Left kidney (tissue), 2 donors: ENCODE measurements around the gene FUCA2. TPM values are rescaled to one million over a fixed set of nuclear protein-coding genes. Genes with fewer than 3 reads are reported as not detected.
"Not testable (repeated sequence)": the region's sequence is repeated elsewhere in the genome, so short reads cannot be mapped to it uniquely, and the experiment has no call there.

ENCODE experiments used
- DNase-seq: peaks from one replicate; pipeline ENCODE4 v3.0.0-alpha.2; 2013
- polyA plus RNA-seq: library from polyadenylated mRNA; unstranded; fragments of 120-200 nt; gene quantifications from one replicate; pipeline ENCODE4 v1.2.1, GENCODE V29; 2013; ENCODE audit not compliant: insufficient read length

The FUCA2 gene
- polyA plus RNA-seq, 1 donor, result 77.7 TPM

GRCh38 chr6:143505111-143505510 lies 6.4 kb downstream of the FUCA2 start:
- no peak for DNase-seq

DNA sequence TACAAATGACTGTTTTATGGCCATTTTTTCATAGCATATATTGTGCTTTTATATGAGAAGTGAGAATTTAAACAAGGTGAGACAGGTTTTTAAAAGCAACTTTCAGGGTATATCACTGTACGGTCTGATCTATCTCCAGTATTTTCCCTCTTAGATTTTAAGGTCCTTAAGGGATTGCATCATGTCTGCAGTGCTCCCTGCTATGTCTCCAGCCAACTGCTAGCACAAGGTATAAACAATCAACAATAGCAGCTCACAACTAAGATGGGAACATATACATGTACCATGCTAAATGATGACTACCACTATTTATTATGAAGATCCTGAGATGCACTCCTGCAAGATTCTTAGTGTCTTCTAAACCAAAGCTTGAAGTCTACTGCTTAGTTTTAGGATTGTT lies 7.2 kb downstream of the FUCA2 start:
- DNase-seq, result no peak

DNA sequence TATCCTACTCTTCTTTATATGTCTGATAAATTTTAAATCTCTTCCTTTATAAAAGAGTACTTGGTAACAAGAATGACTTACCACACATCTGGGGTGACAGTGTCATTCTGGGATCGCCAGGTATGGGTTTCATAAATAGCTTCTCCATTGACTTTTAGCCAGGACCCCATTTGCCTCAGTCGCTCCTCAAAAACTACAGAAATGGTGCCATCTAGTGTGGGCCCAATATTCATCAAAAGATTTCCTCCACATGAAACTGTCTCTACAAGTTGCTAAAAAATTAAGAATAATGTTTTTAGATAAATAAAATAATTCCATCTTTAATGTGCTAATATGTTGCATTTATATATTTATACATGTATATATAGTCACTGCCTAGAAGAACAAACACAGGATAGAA lies 9.7 kb downstream of the FUCA2 start:
- DNase-seq, result no peak

DNA sequence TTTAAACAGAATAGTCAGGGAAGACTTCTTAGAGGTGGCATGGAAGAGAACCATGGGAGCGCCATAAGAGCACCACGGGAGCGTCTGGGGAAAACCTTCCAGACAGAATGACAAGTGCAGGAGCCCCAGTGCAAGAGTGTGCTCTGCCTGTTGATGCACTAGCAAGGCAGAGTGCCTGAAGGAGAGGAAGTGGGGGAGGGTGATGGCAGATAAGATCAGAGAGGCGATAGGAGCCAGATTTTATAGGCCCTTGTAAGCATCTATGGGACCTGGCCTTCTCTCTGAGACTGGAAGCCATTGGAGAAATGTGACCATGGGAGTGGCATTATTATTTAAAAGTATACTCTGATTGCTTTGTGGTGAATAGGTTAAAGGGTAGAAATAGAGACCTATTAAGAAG lies 13.1 kb downstream of the FUCA2 start:
- DNase-seq, result no peak

DNA sequence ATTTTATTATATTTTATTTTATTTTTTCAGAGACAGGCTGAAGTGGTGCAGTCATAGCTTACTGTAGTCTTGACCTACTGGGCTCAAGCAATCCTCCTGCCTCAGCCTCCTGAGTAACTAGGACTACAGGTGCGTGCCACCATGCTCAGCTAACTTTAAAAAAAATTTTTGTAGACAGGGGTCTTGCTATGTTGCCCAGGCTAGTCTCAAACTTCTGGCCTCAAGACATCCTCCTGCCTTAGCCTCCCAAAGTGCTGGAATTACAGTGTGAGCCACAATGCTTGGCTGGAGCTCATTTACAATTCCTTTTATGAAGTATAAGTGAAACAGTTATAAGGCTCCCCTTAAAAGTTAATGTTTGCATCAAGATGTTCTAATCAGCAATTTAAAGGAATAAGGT lies 14.5 kb downstream of the FUCA2 start:
- no peak for DNase-seq

DNA sequence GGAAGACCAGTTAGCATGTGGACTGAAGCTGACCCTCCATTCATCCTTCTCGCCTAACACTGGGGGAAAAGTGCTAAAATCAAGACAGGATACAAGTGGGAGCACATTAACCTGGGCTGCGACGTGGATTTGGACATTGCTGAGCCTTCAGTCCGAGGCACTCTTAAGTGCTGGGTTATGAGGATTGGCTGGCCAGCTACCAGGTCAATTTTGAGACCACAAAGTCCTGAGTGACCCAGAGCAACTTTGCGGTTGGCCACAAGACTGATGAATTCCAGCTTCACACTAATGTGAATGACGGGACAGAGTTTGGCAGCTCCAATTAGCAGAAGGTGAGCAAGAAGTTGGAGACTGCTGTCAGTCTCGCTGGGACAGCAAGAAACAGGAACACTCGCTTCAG lies 20.7 kb downstream of the FUCA2 start:
- no peak for DNase-seq

DNA sequence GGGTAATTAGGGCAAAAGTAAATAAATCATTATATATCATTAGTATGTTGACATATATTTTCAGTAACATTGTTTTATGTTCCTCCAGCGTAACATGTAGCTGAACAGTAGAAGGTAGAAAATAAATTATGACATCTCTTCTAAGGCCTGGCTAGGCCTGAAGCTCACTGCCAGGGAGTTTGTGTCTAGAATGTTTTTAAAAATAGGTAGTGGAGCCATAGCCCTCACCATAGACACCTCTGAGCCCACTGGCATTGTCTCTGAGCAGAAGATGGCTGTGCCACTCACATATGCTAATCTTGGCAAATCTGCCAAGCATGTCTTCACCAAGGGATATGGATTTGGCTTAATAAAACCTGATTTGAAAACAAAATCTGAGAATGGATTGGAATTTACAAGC lies 21.3 kb downstream of the FUCA2 start:
- no peak for DNase-seq

- no peak for DNase-seq
These were observed 24.8 kb downstream of the FUCA2 start for GRCh38 chr6:143486752-143487151.

GRCh38 chr6:143485967-143486366 lies 25.6 kb downstream of the FUCA2 start:
- no peak for DNase-seq

DNA sequence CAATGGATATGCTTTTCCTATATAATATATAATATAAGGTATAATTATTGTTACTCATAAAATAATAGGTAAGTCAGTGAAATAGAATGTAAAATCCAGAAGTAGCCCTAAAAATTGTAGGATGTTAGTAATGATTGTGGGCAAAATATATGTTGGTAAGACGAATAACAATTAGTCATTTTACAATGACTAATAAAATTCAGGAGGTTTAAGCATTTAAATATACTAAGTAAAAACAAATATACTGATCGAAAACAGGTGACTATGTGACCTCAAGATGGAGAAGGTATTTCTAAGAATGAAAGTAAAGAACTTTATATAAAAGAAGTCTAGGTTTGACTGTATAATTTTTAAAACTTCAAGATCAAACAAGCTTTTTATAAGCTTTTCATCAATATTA lies 28.9 kb downstream of the FUCA2 start:
- DNase-seq, result no peak

DNA sequence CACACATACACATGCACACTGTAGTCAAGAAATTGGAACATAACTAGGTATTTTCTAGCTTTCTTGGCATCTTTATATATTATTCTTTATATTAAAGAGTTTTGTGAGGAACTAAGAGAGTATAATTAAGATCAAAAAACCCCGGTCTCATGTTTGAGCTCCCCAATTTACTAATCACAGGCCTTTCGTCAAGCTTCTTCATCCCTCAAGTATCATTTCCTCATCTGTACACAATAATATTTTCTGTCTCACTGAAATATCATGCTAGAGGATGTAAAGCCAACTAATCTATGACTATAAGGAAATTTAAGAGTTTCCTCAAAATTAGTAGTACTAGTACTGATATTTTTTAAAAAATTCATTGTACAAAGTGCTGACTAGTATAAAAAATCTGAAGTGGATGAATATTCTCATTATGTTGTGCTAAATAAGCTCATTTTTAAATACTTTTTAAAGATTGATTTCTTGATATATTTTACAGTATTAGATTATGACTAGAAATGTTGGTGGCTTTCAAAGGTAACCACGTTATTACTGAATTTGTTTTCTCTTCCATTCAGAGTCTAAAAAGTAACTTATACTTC lies 32.9 kb downstream of the FUCA2 start:
- no peak for DNase-seq

DNA sequence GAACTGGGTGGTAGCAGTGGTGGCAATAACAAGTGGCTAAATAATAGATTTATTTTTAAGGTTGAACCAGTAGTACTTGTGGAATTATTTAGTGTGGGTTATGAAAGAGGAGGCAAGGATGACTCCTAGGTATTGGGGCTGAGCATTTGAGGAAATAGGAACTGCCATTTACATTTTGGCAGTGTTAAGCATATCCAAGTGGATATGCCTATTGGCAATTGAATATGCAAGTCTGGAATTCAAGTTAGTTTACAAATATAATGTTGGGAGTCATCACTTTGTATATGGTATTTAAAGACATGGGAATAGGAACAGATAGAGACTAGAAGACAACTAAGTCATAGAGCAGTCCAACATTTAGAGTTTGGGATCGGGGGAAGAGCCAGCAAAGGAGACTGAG lies 35.0 kb downstream of the FUCA2 start:
- DNase-seq, result no peak

DNA sequence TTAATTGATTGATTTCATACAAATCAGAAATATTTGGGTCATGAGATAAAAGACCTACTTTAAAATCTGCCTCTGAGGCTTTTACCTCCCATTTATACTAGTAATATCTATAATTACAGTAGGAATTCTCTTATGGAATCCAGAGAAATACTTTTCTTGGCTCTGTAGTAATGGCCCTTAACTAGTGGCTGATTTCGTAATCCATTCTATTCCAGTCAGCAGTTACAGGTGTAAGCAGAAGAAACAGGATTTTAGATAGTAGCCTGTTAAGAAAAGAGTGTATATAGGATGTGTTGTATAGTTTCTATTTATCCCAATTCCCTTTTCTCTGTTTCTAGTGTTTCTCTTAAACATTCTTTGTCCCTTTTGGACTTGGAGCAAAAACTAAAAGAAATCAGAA lies 39.7 kb downstream of the FUCA2 start:
- no peak for DNase-seq

GRCh38 chr6:143468823-143469222 lies 42.7 kb downstream of the FUCA2 start:
- DNase-seq, result not testable (repeated sequence)

GRCh38 chr6:143468026-143468425 lies 43.5 kb downstream of the FUCA2 start:
- DNase-seq, result no peak

DNA sequence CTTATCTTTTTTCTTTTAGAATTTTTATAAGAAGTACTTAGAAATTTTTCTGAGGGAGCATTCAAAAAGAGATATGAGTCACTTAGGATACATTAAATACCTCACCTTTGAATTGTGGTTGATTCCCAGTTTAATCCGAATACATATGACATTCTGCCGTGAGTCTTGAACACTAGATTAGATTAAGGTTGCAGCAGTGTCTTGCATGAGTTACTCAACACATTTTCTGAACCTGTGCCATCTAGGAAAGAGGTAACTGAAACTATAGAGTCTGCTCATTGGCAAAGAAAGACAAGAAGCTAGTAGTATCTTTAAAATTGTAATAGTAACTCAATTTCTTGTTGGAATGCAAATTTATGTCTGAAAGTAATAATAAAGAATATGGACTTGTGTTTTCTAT lies 46.0 kb downstream of the FUCA2 start:
- DNase-seq, result no peak

- DNase-seq, result peak; percentile 8
These were observed 53.8 kb downstream of the FUCA2 start for GRCh38 chr6:143457563-143458359.

DNA sequence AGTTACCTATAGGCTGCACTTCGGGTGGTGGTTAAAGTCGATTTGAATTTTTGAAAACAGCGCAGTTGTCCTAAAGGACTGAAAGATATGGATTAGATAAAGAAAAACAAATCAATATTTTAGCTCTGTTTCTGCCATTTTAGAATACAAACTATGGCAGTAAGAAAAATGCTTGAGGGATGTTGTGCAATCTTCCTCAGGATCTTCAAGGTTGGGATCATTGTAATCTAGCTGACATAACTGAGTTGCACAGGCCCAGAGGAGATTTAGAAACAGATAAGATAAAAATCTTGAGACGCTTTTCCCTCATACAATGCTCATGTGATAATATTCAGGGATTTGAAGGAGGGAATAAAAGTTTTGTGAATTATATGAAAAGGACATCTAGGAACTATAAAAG lies 60.0 kb downstream of the FUCA2 start:
- DNase-seq, result no peak

- DNase-seq, result peak; percentile 90
These were observed 60.8 kb downstream of the FUCA2 start, which contains the start of the genes ADAT2 and PEX3 for GRCh38 chr6:143450453-143451371. TSS of gene ADAT2 (minus strand) at chr6:143450695. CDS start at chr6:143450658, 37 bp downstream. TSS of gene PEX3 (plus strand) at chr6:143450805. CDS start at chr6:143451043, 238 bp downstream.

- peak; percentile 28 for DNase-seq
These were observed 61.6 kb downstream of the FUCA2 start for GRCh38 chr6:143449714-143450452.

GRCh38 chr6:143449082-143449713 lies 62.3 kb downstream of the FUCA2 start:
- DNase-seq, result no peak
